ENCODE results near the gene FBRS. TPM values are rescaled to one million over a fixed set of nuclear protein-coding genes. Genes with fewer than 3 reads are reported as not detected.

FBRS gene
- total and polyA plus RNA-seq, 2 donors (not counting 1 experiment from before 2014, with no cell fraction given), result 5.5 to 20.8 TPM

DNA sequence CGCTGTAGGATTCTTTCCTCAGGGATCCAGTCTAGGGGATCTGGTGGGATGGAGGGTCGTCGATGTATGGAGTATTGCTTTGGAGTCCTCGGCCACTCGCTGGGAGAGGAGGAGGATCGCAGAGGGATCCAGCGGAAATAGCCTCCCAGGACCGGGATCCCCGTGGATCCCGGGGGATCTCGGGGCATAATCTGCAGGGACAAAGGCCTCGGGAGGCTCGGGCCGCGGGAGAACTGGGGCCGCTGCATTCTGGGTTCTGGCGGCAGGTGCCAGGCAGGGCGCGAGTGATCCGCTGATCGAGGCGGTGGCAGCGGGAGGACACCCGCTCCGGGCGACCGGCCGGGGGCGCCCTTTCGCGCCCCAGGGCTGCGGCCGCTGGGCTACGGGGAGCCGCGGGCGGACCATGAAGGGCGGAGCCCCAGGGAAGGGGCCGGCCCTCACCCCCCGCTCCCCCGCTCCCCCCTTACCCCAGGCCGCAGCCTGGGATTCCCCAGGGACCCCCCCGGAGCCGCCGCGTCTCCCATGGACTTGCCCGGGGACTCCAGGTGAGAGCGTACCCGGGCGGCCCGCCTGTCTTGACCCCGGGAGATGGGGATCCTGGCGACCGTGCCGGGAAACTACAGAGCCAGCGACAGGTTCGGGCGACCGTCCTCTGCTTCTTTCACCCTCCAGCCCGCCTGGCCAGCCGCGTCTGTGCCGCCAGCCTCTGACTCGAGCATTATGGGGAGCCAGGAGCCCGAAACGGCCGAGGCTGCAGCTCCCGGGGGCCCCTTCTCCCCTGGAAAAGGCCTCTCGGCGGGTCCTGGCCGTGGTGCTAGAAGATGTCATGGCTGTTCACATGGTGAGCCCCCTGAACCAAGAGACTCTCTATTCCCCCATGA lies 6.9 kb upstream of the FBRS start:
- Histone ChIP-seq H3K9ac (ENCODE audit: insufficient read depth, low read length) (peak overlapping the region; percentile 88), H2AFZ (ENCODE audit: low read length) (peak overlapping the region; percentile 81), H3K27ac (ENCODE audit: insufficient read depth, low read length) (peak overlapping the region; percentile 94), H4K20me1 (ENCODE audit: control insufficient read depth, extremely low read depth, insufficient read depth, low read length) (no peaks in the 10 kb centered on the region), H3K79me2 (ENCODE audit: control insufficient read depth, insufficient read depth, low read length) (peaks cover 13% of the 10 kb centered on the region), H3K4me2 (ENCODE audit: extremely low read depth, insufficient read depth, low read length) (peak overlapping the region; percentile 90), H3K36me3 (ENCODE audit: control insufficient read depth, insufficient read depth, low read length) (peaks cover 11% of the 10 kb centered on the region), H3K4me3 (replicated peaks in 1 of 4; ENCODE audit: control extremely low read depth in 1 of 4, insufficient read depth in 1 of 4, low read depth in 3 of 4, low read length in 4 of 4) (peak overlapping the region; percentile 81 to 99 (median 95)), H3K4me1 (ENCODE audit: control insufficient read depth, extremely low read depth, insufficient read depth, low read length) (peaks cover 5% of the 10 kb centered on the region), H3K9me3 (ENCODE audit: control insufficient read depth, insufficient read depth, low read depth, low read length) (no peaks in the 10 kb centered on the region), H3K27me3 (ENCODE audit: control insufficient read depth, insufficient read depth, low read length) (no peaks in the 10 kb centered on the region)
- DNase-seq (ENCODE audit: low read depth in 2 of 2), result peak; percentile 41 to 58
- no peak for TF ChIP-seq EZH2 (IDR thresholded peaks at IDR 0.05; ENCODE audit: low read length, missing control alignments)
- TF ChIP-seq, protein P1, sequence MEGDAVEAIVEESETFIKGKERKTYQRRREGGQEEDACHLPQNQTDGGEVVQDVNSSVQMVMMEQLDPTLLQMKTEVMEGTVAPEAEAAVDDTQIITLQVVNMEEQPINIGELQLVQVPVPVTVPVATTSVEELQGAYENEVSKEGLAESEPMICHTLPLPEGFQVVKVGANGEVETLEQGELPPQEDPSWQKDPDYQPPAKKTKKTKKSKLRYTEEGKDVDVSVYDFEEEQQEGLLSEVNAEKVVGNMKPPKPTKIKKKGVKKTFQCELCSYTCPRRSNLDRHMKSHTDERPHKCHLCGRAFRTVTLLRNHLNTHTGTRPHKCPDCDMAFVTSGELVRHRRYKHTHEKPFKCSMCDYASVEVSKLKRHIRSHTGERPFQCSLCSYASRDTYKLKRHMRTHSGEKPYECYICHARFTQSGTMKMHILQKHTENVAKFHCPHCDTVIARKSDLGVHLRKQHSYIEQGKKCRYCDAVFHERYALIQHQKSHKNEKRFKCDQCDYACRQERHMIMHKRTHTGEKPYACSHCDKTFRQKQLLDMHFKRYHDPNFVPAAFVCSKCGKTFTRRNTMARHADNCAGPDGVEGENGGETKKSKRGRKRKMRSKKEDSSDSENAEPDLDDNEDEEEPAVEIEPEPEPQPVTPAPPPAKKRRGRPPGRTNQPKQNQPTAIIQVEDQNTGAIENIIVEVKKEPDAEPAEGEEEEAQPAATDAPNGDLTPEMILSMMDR (conservative IDR thresholded peaks at IDR 0.05 in 1 of 2, IDR thresholded peaks at IDR 0.05 in 1 of 2; ENCODE audit: low read depth in 1 of 2, low read length in 2 of 2), result peak in 1 of 2 donors; percentile 29

DNA sequence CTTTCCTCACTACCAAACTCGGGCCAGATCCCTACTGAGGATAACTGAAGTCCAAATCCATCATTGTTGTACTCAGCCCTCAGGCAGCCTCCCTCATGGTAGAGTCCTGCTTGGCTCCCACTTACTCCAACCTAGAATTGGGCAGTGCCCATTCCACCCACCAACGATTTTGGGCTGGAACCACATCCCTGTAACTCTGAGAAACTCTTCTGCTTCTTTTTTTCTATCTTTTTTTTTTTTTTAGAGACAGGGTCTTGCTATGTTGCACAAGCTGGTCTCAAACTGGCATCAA lies 6.3 kb upstream of the FBRS start:
- DNase-seq (ENCODE audit: low read depth in 2 of 2), result peak in 1 of 2 donors; percentile 11
- Histone ChIP-seq H3K36me3 (ENCODE audit: control insufficient read depth, insufficient read depth, low read length) (peaks cover 12% of the 10 kb centered on the region), H3K9ac (ENCODE audit: insufficient read depth, low read length) (peak overlapping the region; percentile 73), H3K4me2 (ENCODE audit: extremely low read depth, insufficient read depth, low read length) (peak overlapping the region; percentile 78), H4K20me1 (ENCODE audit: control insufficient read depth, extremely low read depth, insufficient read depth, low read length) (no peaks in the 10 kb centered on the region), H2AFZ (ENCODE audit: low read length) (no peak overlapping the region), H3K27me3 (ENCODE audit: control insufficient read depth, insufficient read depth, low read length) (no peaks in the 10 kb centered on the region), H3K79me2 (ENCODE audit: control insufficient read depth, insufficient read depth, low read length) (peaks cover 13% of the 10 kb centered on the region), H3K4me3 (replicated peaks in 1 of 4; ENCODE audit: control extremely low read depth in 1 of 4, insufficient read depth in 1 of 4, low read depth in 3 of 4, low read length in 4 of 4) (peak overlapping the region; percentile 67 to 99 (median 84)), H3K4me1 (ENCODE audit: control insufficient read depth, extremely low read depth, insufficient read depth, low read length) (peaks cover 8% of the 10 kb centered on the region), H3K27ac (ENCODE audit: insufficient read depth, low read length) (peak overlapping the region; percentile 60), H3K9me3 (ENCODE audit: control insufficient read depth, insufficient read depth, low read depth, low read length) (no peaks in the 10 kb centered on the region)
- TF ChIP-seq EZH2 (IDR thresholded peaks at IDR 0.05; ENCODE audit: low read length, missing control alignments), result no peak
- TF ChIP-seq, protein P1 (conservative IDR thresholded peaks at IDR 0.05 in 1 of 2, IDR thresholded peaks at IDR 0.05 in 1 of 2; ENCODE audit: low read depth in 1 of 2, low read length in 2 of 2), result no peak

DNA sequence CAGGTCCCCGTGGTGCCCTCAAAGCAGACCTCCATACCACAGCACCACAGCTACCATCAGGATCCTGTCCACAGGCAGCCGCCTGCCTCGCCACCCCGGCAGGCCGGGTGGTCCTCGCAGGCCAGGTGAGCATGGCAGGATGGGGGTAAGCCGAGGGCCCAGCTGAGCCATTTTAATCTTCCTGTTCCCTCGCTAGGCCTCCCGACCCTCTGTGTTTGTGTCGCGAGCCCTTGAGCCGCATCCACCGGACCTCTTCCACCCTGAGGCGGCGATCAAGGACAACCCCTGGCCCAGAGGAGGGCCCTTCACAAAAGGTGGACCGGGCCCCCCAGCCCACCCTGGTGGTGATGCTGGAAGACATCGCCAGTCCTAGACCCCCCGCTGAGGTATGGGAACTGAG lies 5.5 kb upstream of the FBRS start:
- Histone ChIP-seq H3K27me3 (ENCODE audit: control insufficient read depth, insufficient read depth, low read length) (no peaks in the 10 kb centered on the region), H2AFZ (ENCODE audit: low read length) (no peak overlapping the region), H3K4me1 (ENCODE audit: control insufficient read depth, extremely low read depth, insufficient read depth, low read length) (peaks cover 14% of the 10 kb centered on the region), H3K9ac (ENCODE audit: insufficient read depth, low read length) (no peak overlapping the region), H3K36me3 (ENCODE audit: control insufficient read depth, insufficient read depth, low read length) (peaks cover 13% of the 10 kb centered on the region), H3K79me2 (ENCODE audit: control insufficient read depth, insufficient read depth, low read length) (peaks cover 13% of the 10 kb centered on the region), H3K9me3 (ENCODE audit: control insufficient read depth, insufficient read depth, low read depth, low read length) (no peaks in the 10 kb centered on the region), H4K20me1 (ENCODE audit: control insufficient read depth, extremely low read depth, insufficient read depth, low read length) (no peaks in the 10 kb centered on the region), H3K27ac (ENCODE audit: insufficient read depth, low read length) (no peak overlapping the region), H3K4me2 (ENCODE audit: extremely low read depth, insufficient read depth, low read length) (peak overlapping the region; percentile 78), H3K4me3 (replicated peaks in 1 of 4; ENCODE audit: control extremely low read depth in 1 of 4, insufficient read depth in 1 of 4, low read depth in 3 of 4, low read length in 4 of 4) (peak overlapping the region in 2 of 4 experiments; percentile 69 to 99)
- no peak for DNase-seq (ENCODE audit: low read depth in 2 of 2)
- no peak for TF ChIP-seq EZH2 (IDR thresholded peaks at IDR 0.05; ENCODE audit: low read length, missing control alignments)
- TF ChIP-seq, protein P1 (conservative IDR thresholded peaks at IDR 0.05 in 1 of 2, IDR thresholded peaks at IDR 0.05 in 1 of 2; ENCODE audit: low read depth in 1 of 2, low read length in 2 of 2), result no peak

Measured in fibroblast of lung (primary cell).